H1 (cell line): ENCODE data around the gene LRP11.

ENCODE experiments used
- EZH2 ChIP-seq: fragments of 200-600 bp; sonication (generic); IDR thresholded peaks from 2 replicates; pipeline ENCODE4 v1.7.1; 2012; ENCODE audit warnings: low read depth, mild to moderate bottlenecking, moderate library complexity, low read length, inconsistent platforms; ENCODE audit not compliant: severe bottlenecking
- POLR2AphosphoS5 ChIP-seq: IDR thresholded peaks from 2 replicates; pipeline ENCODE4 v1.6.1; 2011; ENCODE audit warnings: low read depth, low read length
- RAD21 ChIP-seq, 2 experiments: IDR thresholded peaks in 1 of 2; conservative IDR thresholded peaks in 1 of 2; 2 replicates each; pipeline ENCODE4 v1.6.1; 2011; ENCODE audit warnings: low read depth in 2 of 2, low read length in 2 of 2, improper control_type of control experiment in 1 of 2, inconsistent platforms in 1 of 2, mild to moderate bottlenecking in 1 of 2, moderate library complexity in 1 of 2
- SP1 ChIP-seq: IDR thresholded peaks from 2 replicates; pipeline ENCODE4 v1.6.1; 2011; ENCODE audit warnings: low read depth, low read length
- SP4 ChIP-seq: IDR thresholded peaks from 2 replicates; pipeline ENCODE4 v1.6.1; 2012; ENCODE audit warnings: low read length, inconsistent platforms
- ZNF274 ChIP-seq: IDR thresholded peaks from 2 replicates; pipeline ENCODE4 v1.7.0; 2012; ENCODE audit warnings: low read length, borderline replicate concordance; ENCODE audit errors: extremely low read depth
- TF ChIP-seq, protein P1 (sequence below), 3 experiments: IDR thresholded peaks; 1 replicate in 2 of 3; 2 replicates in 1 of 3; pipeline versions ENCODE4 v1.5.1 to v1.6.1; 2011; ENCODE audit warnings: low read length in 3 of 3, mild to moderate bottlenecking in 3 of 3, inconsistent platforms in 2 of 3, low read depth in 1 of 3, moderate library complexity in 1 of 3; ENCODE audit not compliant: insufficient read depth in 1 of 3; ENCODE audit errors: control extremely low read depth in 1 of 3

DNA sequence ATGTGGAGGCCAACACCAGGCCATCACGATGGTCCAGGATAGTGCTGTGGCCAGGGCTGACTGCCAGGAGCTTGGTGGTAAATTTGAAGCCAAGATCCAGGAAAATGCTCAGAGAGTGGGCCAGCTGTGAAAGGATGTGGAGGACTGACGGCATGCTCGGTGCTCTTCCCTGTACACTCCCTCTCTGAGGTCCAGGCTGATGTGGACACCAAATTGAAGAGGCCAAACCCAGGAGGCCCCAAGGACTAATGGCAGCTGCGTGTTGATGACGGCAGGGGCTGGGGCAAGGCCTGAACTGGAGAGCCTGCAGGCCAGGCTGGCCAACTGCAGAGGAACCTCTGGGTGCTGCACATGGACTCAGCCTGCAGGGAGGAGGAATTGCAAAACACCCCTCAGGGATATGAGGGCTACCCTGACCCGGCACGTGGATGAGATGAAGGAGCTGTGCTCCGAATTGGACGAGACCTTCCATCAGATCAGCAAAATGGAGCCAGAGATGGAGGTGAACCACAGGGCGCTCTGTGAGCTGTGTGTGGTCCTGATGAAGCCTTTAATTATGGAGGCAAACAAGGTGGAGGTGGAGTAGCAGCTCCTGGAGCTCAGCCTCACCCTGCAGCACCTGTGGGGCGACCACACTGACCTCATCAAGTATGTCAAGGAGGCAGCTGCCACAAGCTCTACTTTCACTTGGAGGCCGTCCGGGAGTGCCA, 40.7 kb upstream of the LRP11 start:
- no peak for TF ChIP-seq RAD21 (IDR thresholded peaks at IDR 0.05 in 1 of 2, conservative IDR thresholded peaks at IDR 0.05 in 1 of 2; ENCODE audit: low read depth in 2 of 2, low read length in 2 of 2)
- TF ChIP-seq, protein P1, sequence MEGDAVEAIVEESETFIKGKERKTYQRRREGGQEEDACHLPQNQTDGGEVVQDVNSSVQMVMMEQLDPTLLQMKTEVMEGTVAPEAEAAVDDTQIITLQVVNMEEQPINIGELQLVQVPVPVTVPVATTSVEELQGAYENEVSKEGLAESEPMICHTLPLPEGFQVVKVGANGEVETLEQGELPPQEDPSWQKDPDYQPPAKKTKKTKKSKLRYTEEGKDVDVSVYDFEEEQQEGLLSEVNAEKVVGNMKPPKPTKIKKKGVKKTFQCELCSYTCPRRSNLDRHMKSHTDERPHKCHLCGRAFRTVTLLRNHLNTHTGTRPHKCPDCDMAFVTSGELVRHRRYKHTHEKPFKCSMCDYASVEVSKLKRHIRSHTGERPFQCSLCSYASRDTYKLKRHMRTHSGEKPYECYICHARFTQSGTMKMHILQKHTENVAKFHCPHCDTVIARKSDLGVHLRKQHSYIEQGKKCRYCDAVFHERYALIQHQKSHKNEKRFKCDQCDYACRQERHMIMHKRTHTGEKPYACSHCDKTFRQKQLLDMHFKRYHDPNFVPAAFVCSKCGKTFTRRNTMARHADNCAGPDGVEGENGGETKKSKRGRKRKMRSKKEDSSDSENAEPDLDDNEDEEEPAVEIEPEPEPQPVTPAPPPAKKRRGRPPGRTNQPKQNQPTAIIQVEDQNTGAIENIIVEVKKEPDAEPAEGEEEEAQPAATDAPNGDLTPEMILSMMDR (IDR thresholded peaks at IDR 0.05; ENCODE audit: control extremely low read depth in 1 of 3, insufficient read depth in 1 of 3, low read depth in 1 of 3, low read length in 3 of 3): no peak
- TF ChIP-seq SP1: no peak
- no peak for TF ChIP-seq POLR2AphosphoS5
- TF ChIP-seq SP4: no peak
- TF ChIP-seq ZNF274: no peak
- TF ChIP-seq EZH2: no peak
